GM18499 (cell line): ENCODE results near the gene FBXW9.
"Not testable (repeated sequence)": the region's sequence is repeated elsewhere in the genome, so short reads cannot be mapped to it uniquely, and the experiment has no call there.

Source experiments
- ATAC-seq: cut with Tn5 transposase; IDR thresholded peaks from one replicate; pipeline ENCODE4 v1.9.1; 2021; ENCODE audit warnings: moderate number of reproducible peaks; ENCODE audit not compliant: insufficient read depth, unreplicated experiment

Gene FBXW9

GRCh38 chr19:12687496-12688196, 8.8 kb downstream of the FBXW9 start, which contains the start of gene GNG14:
Gene GNG14, plus strand, starts transcription at chr19:12687998. Its CDS starts 51 bp downstream, at chr19:12688049.
- ATAC-seq = no peak

DNA sequence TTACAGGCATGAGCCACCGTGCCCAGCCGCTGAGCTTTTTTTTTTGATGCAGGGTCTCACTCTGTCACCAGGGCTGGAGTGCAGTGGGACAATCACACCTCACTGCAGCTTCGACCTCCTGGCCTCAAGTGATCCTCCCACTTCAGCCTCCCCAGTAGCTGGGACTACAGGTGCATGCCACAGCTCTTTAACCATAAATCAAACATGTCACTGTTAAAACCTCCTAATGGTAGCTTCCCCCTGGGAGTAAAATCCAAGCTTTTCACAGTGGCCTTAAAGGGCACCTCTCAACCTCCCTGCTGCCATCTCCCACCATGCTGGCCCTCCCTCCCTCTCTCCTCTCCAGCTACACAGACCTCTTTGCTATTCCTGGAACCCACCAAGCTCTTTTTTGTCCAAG, 10.6 kb downstream of the FBXW9 start:
- no peak for ATAC-seq

DNA sequence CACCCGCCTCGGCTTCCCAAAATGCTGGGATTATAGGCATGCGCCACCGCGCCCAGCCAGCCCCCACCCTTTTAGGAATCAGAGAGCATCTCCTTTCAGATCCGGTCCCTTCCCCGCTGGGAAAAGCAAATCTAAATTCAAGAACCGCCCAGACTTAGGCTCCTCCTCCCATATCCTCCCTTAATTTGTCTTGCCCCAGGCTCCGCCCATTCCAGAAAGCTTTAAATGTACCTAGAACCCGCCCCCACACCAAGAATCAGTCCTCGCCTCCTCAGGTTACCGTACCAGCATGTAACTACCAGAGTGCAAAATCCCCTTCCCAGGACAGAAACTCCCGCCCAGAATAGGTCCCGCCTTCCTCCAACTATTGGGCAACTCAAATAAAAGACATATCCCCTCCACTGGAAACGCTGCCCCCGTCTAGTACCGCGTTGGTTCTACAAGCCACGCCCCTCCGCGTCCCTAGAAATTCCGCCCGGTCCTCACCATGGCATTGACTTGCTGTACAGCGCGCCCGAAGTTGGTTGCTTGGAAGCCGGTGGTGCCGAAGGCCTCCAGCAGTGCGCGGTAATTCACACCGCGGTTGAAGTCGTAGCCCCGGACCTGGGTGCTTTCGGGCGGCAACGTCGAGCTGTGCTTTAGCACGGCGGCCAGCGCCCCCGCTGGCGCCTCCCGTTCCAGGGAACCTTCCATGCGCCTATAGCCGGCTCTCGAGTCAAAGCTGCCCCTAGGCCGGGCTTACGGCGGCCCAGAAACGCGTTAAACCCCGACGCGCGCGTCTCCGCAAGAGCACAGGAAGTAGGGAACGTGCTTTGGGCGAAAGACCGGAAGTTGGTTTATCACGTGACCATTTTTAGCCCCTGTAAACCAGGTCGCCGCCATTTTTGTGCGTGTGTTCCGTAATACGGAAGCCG, 15.1 kb downstream of the FBXW9 start, which contains the start of gene DHPS:
Gene DHPS, minus strand, starts transcription at position 807 of the 914 bp plus-strand sequence. Its CDS starts 114 bp downstream, at position 693.
- ATAC-seq = peak; percentile 46

DNA sequence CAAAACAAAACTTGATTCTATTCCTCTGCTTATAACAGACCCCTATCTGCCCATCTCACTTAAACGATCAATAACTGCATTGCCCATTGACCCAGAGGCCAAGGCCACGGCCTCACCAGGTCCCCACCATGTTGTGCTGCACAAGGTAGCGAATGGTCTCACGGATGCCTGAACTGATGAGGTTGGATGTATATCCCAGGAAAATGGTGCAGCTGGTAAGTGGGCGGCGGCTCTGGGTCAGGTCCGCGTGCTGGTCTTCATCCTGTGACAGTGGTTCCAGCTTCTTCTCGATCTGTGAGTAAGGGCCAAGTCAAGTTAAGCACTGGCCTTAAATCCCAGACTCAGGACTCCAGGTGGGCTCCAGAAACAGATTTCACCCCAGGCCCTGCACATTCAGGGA, 16.4 kb downstream of the FBXW9 start:
- no peak for ATAC-seq

DNA sequence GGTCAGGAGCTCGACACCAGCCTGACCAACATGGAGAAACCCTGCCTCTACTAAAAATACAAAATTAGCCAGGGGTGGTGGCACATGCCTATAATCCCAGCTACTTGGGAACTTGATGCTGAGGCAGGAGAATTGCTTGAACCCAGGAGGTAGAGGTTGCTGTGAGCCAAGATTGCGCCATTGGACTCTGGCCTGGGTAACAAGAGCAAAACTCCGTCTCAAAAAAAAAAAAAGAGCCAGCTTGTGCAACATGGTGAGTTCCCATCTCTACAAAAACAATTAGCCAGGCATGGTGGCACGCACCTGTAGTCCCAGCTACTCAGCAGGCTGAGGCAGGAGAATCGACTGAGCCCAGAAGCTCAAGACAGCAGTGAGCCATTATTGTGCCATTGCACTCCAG, 18.4 kb downstream of the FBXW9 start:
- ATAC-seq = not testable (repeated sequence)

DNA sequence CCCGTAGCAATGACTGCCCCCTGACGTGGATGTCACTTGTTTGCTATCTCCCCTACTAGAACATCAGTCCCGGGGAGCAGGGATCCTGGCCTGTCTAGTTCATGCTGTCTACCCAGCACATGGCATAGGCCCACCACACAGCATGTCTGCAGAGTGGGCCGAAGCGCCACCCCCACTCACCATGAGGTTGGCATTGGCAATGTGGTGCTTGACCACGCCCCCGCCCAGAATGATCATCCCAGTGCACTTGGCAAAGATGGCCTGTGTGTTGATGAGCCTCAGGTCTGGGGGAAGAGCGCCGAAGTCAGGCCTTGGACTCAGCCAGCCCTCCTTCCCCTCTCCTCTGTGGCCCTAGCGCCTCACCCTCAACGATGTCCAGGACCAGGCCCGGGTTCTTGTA, 19.5 kb downstream of the FBXW9 start:
- ATAC-seq = no peak

DNA sequence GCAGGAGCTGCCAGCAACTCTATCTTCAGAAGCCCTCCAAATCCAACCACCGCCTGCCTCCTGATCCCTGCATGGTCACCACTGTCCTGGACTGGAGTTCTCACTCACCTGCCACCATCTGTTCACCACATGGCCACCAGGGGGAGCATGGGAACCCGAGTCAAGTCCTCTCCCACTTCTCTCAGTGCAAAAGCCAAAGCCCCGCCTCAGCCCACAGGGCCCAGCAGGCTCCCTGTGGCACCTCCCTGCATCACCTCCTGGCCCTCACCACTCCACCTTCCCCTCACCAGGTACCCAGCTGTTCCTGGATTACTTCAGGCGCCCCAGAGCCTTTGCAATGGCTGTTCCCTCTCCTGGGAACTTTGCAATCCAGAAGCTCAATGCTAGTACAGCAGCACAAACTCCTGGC, 20.0 kb downstream of the FBXW9 start:
- no peak for ATAC-seq

GRCh38 chr19:12675940-12676339, 20.5 kb downstream of the FBXW9 start:
- ATAC-seq = no peak

GRCh38 chr19:12675399-12675798, 21.0 kb downstream of the FBXW9 start:
- ATAC-seq = no peak

GRCh38 chr19:12672744-12673143, 23.7 kb downstream of the FBXW9 start:
- no peak for ATAC-seq

- no peak for ATAC-seq
Observed at GRCh38 chr19:12670159-12670928, 26.1 kb downstream of the FBXW9 start.

GRCh38 chr19:12669270-12670158, 26.9 kb downstream of the FBXW9 start:
- no peak for ATAC-seq

GRCh38 chr19:12668932-12669269, 27.5 kb downstream of the FBXW9 start:
- no peak for ATAC-seq

- ATAC-seq = no peak
Observed at GRCh38 chr19:12668346-12668745, 28.1 kb downstream of the FBXW9 start.

- no peak for ATAC-seq
Observed at GRCh38 chr19:12667731-12668302, 28.6 kb downstream of the FBXW9 start.

- ATAC-seq = no peak
Observed at GRCh38 chr19:12666265-12667048, 30.0 kb downstream of the FBXW9 start, which contains the start of the genes MAN2B1 and WDR83. Gene MAN2B1, minus strand, starts transcription at chr19:12666742. Its CDS starts 41 bp downstream, at chr19:12666701. Gene WDR83, plus strand, starts transcription at chr19:12666807. Its CDS starts 2,984 bp downstream, at chr19:12669791.

DNA sequence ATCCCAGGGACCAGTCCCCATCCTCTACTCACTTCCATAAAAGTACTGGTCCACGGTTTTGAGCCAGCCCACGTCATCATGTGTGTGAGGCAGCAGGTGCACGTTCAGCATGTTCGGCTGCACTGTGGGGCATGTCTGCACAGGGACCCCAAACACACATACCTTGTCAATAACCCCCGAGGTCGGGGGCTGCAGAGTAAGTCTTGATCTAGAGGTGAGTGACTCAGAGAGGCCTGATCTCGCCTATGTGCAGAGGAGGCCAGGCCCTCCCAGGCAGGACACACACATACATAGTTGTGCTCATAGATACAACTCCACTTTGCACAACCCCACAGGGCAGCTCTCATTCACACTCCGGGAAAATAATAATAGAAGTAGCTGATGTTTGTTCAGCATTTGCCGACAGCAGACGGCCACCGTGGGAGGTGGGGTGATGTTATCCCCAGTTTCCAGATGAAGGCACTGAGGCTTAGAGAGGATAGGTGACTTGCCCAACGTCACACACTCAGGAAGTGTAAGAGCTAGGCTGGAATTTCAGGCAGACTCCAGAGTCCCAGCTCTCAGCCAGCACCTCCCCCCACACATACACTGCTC, 30.7 kb downstream of the FBXW9 start:
- ATAC-seq = no peak

DNA sequence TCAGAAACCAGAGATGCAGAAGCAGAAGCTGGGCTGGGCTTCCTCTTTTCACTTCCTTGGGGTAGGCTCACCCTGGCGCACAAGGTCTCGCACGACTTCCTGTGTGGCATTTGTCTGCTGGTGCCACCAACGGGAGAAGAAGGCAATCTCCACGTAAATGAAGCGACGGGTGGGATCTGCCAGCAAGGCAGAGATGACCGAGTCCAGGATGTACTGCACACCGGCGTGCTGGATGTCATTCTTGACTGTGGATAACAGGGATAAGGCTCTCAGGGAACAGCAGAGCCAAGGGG, 31.2 kb downstream of the FBXW9 start:
- ATAC-seq = no peak
